Fibroblast of lung (primary cell): Measurements from ENCODE around the gene USP30. TPM values are rescaled to one million over a fixed set of nuclear protein-coding genes. Genes with fewer than 3 reads are reported as not detected.

Source experiments
- DNase-seq, 2 donors: peaks; one replicate each; pipeline versions ENCODE4 v3.0.0 to v3.0.0-alpha.2; 2010; ENCODE audit warnings: low read depth in 2 of 2
- H2AFZ ChIP-seq: 2 replicates; pipeline ENCODE4 v1.5.1; 2012; ENCODE audit warnings: low read length, control low read depth, inconsistent platforms
- H3K27ac ChIP-seq: 2 replicates; pipeline ENCODE4 v1.5.1; 2011; ENCODE audit warnings: low read length, control low read depth; ENCODE audit not compliant: insufficient read depth
- H3K27me3 ChIP-seq: 2 replicates; pipeline ENCODE4 v1.5.1; 2011; ENCODE audit warnings: mild to moderate bottlenecking, low read length; ENCODE audit not compliant: control insufficient read depth, insufficient read depth
- H3K36me3 ChIP-seq: 2 replicates; pipeline ENCODE4 v1.5.1; 2011; ENCODE audit warnings: low read length; ENCODE audit not compliant: control insufficient read depth, insufficient read depth
- H3K4me1 ChIP-seq: 2 replicates; pipeline ENCODE4 v1.5.1; 2011; ENCODE audit warnings: low read length; ENCODE audit not compliant: control insufficient read depth, insufficient read depth; ENCODE audit errors: extremely low read depth
- H3K4me2 ChIP-seq: 2 replicates; pipeline ENCODE4 v1.5.1; 2011; ENCODE audit warnings: low read length, control low read depth; ENCODE audit not compliant: insufficient read depth; ENCODE audit errors: extremely low read depth
- H3K4me3 ChIP-seq, 4 experiments: fragments of 200-600 bp in 1 of 4; sonication (generic) in 1 of 4; replicated peaks in 1 of 4; 2 replicates each; pipeline ENCODE4 v1.5.1; 2011 to 2016; ENCODE audit warnings: low read length in 4 of 4, low read depth in 3 of 4, mild to moderate bottlenecking in 3 of 4, control low read depth in 2 of 4, inconsistent platforms in 1 of 4, mixed read lengths in 1 of 4; ENCODE audit not compliant: insufficient read depth in 1 of 4; ENCODE audit errors: control extremely low read depth in 1 of 4
- H3K79me2 ChIP-seq: 2 replicates; pipeline ENCODE4 v1.5.1; 2012; ENCODE audit warnings: mild to moderate bottlenecking, low read length, inconsistent platforms; ENCODE audit not compliant: control insufficient read depth, insufficient read depth
- H3K9ac ChIP-seq: 2 replicates; pipeline ENCODE4 v1.5.1; 2011; ENCODE audit warnings: mild to moderate bottlenecking, low read length, control low read depth; ENCODE audit not compliant: insufficient read depth
- H3K9me3 ChIP-seq: 2 replicates; pipeline ENCODE4 v1.5.1; 2012; ENCODE audit warnings: low read depth, low read length; ENCODE audit not compliant: control insufficient read depth, insufficient read depth
- H4K20me1 ChIP-seq: 2 replicates; pipeline ENCODE4 v1.5.1; 2011; ENCODE audit warnings: low read length; ENCODE audit not compliant: control insufficient read depth, insufficient read depth; ENCODE audit errors: extremely low read depth
- EZH2 ChIP-seq: IDR thresholded peaks from 2 replicates; pipeline ENCODE4 v1.5.1; 2012; ENCODE audit warnings: low read length, control low read depth, mild to moderate bottlenecking; ENCODE audit errors: missing control alignments
- polyA plus RNA-seq, 2 donors: library from polyadenylated mRNA; depleted of rRNA in 1 of 2; stranded (reverse) in 1 of 2; unstranded in 1 of 2; fragments of >200 nt; gene quantifications; 2 replicates each; pipeline ENCODE4 v1.2.1, GENCODE V29; 2011 to 2012; ENCODE audit warnings: missing spikeins in 1 of 2
- total RNA-seq: library from RNA; depleted of rRNA; stranded (reverse); fragments of >200 nt; gene quantifications from 2 replicates; pipeline ENCODE4 v1.2.1, GENCODE V29; 2014
- TF ChIP-seq, protein P1 (sequence below), 2 donors: IDR thresholded peaks in 1 of 2; conservative IDR thresholded peaks in 1 of 2; 1 replicate in 1 of 2; 2 replicates in 1 of 2; pipeline ENCODE4 v1.5.1; 2011 to 2012; ENCODE audit warnings: low read length in 2 of 2, control low read depth in 1 of 2, inconsistent platforms in 1 of 2, low read depth in 1 of 2, mild to moderate bottlenecking in 1 of 2

Gene USP30
- total and polyA plus RNA-seq, 2 donors (not counting 1 experiment from before 2014, with no cell fraction given): 9.9 to 13.9 TPM

DNA sequence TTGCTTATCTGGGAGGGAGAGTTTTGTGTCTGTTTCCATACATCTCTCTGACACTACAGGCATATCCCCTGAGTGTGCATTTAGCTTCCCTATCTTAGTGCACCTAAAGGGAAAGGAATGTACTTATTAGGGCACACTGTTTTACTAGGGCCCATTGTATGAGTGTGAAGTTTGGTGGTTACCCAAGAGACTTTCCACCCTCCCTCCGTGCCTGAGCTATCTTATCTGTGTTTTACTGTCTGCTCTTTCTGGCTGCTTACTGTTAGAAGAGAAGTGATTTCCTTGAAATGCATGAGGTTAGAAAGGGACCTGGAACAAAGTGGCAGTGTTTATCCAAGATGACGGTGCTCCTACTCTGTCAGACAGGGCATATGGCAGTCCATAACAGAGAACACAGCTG is 23.0 kb upstream of the USP30 start:
- H3K9me3 ChIP-seq: no peaks in the 10 kb centered on the region
- H3K4me1 ChIP-seq: no peaks in the 10 kb centered on the region
- no peak overlapping the region for H2AFZ ChIP-seq
- no peaks in the 10 kb centered on the region for H3K36me3 ChIP-seq
- no peak for TF ChIP-seq EZH2
- TF ChIP-seq, protein P1, sequence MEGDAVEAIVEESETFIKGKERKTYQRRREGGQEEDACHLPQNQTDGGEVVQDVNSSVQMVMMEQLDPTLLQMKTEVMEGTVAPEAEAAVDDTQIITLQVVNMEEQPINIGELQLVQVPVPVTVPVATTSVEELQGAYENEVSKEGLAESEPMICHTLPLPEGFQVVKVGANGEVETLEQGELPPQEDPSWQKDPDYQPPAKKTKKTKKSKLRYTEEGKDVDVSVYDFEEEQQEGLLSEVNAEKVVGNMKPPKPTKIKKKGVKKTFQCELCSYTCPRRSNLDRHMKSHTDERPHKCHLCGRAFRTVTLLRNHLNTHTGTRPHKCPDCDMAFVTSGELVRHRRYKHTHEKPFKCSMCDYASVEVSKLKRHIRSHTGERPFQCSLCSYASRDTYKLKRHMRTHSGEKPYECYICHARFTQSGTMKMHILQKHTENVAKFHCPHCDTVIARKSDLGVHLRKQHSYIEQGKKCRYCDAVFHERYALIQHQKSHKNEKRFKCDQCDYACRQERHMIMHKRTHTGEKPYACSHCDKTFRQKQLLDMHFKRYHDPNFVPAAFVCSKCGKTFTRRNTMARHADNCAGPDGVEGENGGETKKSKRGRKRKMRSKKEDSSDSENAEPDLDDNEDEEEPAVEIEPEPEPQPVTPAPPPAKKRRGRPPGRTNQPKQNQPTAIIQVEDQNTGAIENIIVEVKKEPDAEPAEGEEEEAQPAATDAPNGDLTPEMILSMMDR (conservative IDR thresholded peaks at IDR 0.05 in 1 of 2, IDR thresholded peaks at IDR 0.05 in 1 of 2; ENCODE audit: low read depth in 1 of 2, low read length in 2 of 2): no peak
- no peak for DNase-seq
- H3K4me2 ChIP-seq: no peak overlapping the region
- H3K9ac ChIP-seq: no peak overlapping the region
- no peaks in the 10 kb centered on the region for H3K79me2 ChIP-seq
- H4K20me1 ChIP-seq: no peaks in the 10 kb centered on the region
- H3K27ac ChIP-seq: no peak overlapping the region
- H3K27me3 ChIP-seq: no peaks in the 10 kb centered on the region
- H3K4me3 ChIP-seq: no peak overlapping the region

DNA sequence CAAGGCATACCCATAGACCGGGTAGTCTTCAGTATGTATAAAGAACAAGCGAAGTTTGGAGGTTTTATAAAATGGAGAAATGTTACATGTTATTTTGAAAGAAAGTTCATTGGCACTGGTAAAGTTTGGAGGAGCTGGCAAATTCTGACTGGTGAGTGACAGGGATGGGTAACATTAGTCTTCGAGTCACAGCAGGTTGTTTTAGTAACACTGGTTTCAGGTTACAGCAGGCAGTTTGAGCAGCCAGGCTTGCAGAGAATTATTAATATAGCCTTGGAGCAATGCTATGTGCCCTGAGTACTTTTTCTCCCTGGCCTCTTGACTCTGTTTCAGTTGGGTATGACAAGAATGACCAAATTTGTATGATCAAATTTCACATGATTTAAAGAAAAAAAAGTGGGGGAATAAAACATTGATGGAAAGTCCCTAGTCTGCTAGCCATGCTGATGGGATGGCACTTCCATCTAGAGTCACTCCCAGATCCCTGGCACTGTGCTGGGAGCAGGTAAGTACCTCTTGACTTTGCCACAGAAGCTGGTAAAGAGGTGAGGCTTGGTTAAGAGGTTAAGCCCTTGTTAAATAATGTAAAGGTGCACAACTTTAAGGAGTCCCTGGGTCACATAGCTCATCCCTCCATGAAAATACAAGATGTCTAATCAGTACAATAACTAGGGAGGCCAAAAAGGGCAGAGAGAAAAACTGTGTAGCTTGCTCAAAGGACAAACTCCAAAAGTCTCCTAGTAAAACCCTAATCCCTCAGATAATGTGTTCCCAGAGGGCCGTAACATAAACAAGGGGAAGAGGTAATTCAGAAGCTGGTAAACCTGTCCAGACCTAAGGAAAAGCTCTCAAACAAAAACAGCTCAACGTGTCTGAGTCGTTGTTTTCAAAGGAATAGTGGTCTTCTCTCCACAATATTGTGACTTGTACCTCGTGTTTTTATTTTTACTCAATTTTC is 18.9 kb upstream of the USP30 start:
- Histone ChIP-seq H3K9me3 (no peaks in the 10 kb centered on the region), H3K79me2 (no peaks in the 10 kb centered on the region), H3K4me1 (no peaks in the 10 kb centered on the region), H3K27me3 (no peaks in the 10 kb centered on the region), H3K4me2 (no peak overlapping the region), H3K9ac (no peak overlapping the region), H3K4me3 (no peak overlapping the region), H2AFZ (no peak overlapping the region), H3K27ac (no peak overlapping the region), H4K20me1 (no peaks in the 10 kb centered on the region), H3K36me3 (no peaks in the 10 kb centered on the region)
- TF ChIP-seq, protein P1 (conservative IDR thresholded peaks at IDR 0.05 in 1 of 2, IDR thresholded peaks at IDR 0.05 in 1 of 2; ENCODE audit: low read depth in 1 of 2, low read length in 2 of 2): no peak
- TF ChIP-seq EZH2: no peak
- no peak for DNase-seq

DNA sequence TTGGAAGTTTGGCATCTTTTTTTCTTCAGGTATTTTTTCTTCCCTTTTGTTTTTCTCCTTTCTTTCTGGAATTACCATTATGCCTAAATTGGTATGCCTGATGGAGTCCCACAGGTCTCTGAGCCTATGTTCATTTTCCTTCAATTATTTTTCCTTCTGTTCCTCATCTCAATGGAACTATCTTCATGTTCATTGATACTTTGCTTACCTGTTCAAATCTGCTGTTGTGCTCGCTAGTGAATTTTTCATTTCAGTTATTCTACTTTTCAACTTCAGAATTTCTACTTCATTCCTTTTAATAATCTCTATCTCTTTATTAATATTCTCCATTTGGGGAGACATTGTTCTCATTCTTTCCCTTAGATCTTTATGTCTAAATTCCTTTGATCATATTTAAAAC is 15.4 kb upstream of the USP30 start:
- Histone ChIP-seq H3K4me2 (no peak overlapping the region), H3K4me3 (no peak overlapping the region), H3K4me1 (no peaks in the 10 kb centered on the region), H3K27me3 (no peaks in the 10 kb centered on the region), H2AFZ (no peak overlapping the region), H3K36me3 (no peaks in the 10 kb centered on the region), H3K79me2 (no peaks in the 10 kb centered on the region), H3K9me3 (no peaks in the 10 kb centered on the region), H3K9ac (no peak overlapping the region), H3K27ac (no peak overlapping the region), H4K20me1 (no peaks in the 10 kb centered on the region)
- no peak for TF ChIP-seq EZH2
- no peak for DNase-seq
